ENCODE data around the gene SLC25A26.
"Not testable (repeated sequence)": the region's sequence is repeated elsewhere in the genome, so short reads cannot be mapped to it uniquely, and the experiment has no call there.

Gene SLC25A26

GRCh38 chr3:66271231-66271630 lies 50.4 kb downstream of the SLC25A26 start:
- DNase-seq, result no peak

GRCh38 chr3:66272016-66272415 lies 51.2 kb downstream of the SLC25A26 start:
- DNase-seq, result no peak

GRCh38 chr3:66274837-66275236 lies 54.0 kb downstream of the SLC25A26 start:
- DNase-seq, result not testable (repeated sequence)

GRCh38 chr3:66276705-66277274 lies 56.0 kb downstream of the SLC25A26 start:
- peak; percentile 28 for DNase-seq

GRCh38 chr3:66279168-66279567 lies 58.4 kb downstream of the SLC25A26 start:
- no peak for DNase-seq

- DNase-seq, result no peak
These were observed 59.5 kb downstream of the SLC25A26 start for GRCh38 chr3:66280304-66280703.

- not testable (repeated sequence) for DNase-seq
These were observed 71.1 kb downstream of the SLC25A26 start for GRCh38 chr3:66291922-66292321.

GRCh38 chr3:66297260-66297873 lies 76.6 kb downstream of the SLC25A26 start:
- peak; percentile 2 for DNase-seq

GRCh38 chr3:66297900-66298299 lies 77.1 kb downstream of the SLC25A26 start:
- DNase-seq, result no peak

- no peak for DNase-seq
These were observed 77.8 kb downstream of the SLC25A26 start for GRCh38 chr3:66298591-66298990.

GRCh38 chr3:66299085-66299484 lies 78.3 kb downstream of the SLC25A26 start:
- DNase-seq, result not testable (repeated sequence)

GRCh38 chr3:66299891-66300290 lies 79.1 kb downstream of the SLC25A26 start:
- DNase-seq, result no peak

- DNase-seq, result no peak
These were observed 81.5 kb downstream of the SLC25A26 start for GRCh38 chr3:66302288-66302687.

GRCh38 chr3:66303491-66303901 lies 82.7 kb downstream of the SLC25A26 start:
- no peak for DNase-seq

- no peak for DNase-seq
These were observed 83.5 kb downstream of the SLC25A26 start for GRCh38 chr3:66304293-66304692.

- DNase-seq, result not testable (repeated sequence)
These were observed 85.3 kb downstream of the SLC25A26 start for GRCh38 chr3:66306086-66306485.

- not testable (repeated sequence) for DNase-seq
These were observed 86.2 kb downstream of the SLC25A26 start for GRCh38 chr3:66306991-66307390.

- no peak for DNase-seq
These were observed 91.2 kb downstream of the SLC25A26 start for GRCh38 chr3:66312039-66312438.

GRCh38 chr3:66314455-66314854 lies 93.7 kb downstream of the SLC25A26 start:
- no peak for DNase-seq

GRCh38 chr3:66317750-66318376 lies 97.1 kb downstream of the SLC25A26 start:
- DNase-seq, result no peak

- DNase-seq, result no peak
These were observed 99.6 kb downstream of the SLC25A26 start for GRCh38 chr3:66320390-66320789.

- DNase-seq, result no peak
These were observed 101.6 kb downstream of the SLC25A26 start for GRCh38 chr3:66322436-66322835.

- DNase-seq, result no peak
These were observed 105.5 kb downstream of the SLC25A26 start for GRCh38 chr3:66326340-66326739.

- no peak for DNase-seq
These were observed 114.9 kb downstream of the SLC25A26 start for GRCh38 chr3:66335671-66336070.

All from NCI-H1105 (cell line).